Coronary artery (tissue), 2 donors: Measurements from ENCODE around the gene ELL.

Source experiments
- DNase-seq: peaks from one replicate; pipeline ENCODE4 v3.0.0-alpha.2; 2017; ENCODE audit warnings: low spot score
- H3K27ac ChIP-seq, 2 donors: fragments of 200-600 bp; sonication (generic); one replicate each; pipeline ENCODE4 v1.5.1; 2016 to 2019
- H3K4me3 ChIP-seq: fragments of 200-600 bp; sonication (generic); 2 replicates; pipeline ENCODE4 v1.5.1; 2016; ENCODE audit warnings: mild to moderate bottlenecking, moderate library complexity
- CTCF ChIP-seq: fragments of 200-600 bp; sonication (generic); IDR thresholded peaks from one replicate; pipeline ENCODE4 v1.5.1; 2019; ENCODE audit warnings: antibody characterized with exemption

Gene ELL

GRCh38 chr19:18437491-18438330 is 84.2 kb downstream of the ELL start, which contains the start of gene ISYNA1:
Gene ISYNA1, minus strand, starts transcription at chr19:18438133. Its CDS starts 154 bp downstream, at chr19:18437979.
- no peak for DNase-seq
- TF ChIP-seq CTCF, result no peak
- peak within 1 kb of the TSS; percentile 90 to 95 for H3K27ac ChIP-seq
- peak within 1 kb of the TSS; percentile 86 for H3K4me3 ChIP-seq

GRCh38 chr19:18436671-18437490 is 85.0 kb downstream of the ELL start:
- peak overlapping the region; percentile 90 to 95 for H3K27ac ChIP-seq
- H3K4me3 ChIP-seq, result peak overlapping the region; percentile 86
- peak; percentile 92 for DNase-seq
- TF ChIP-seq CTCF, result no peak

- no peak for DNase-seq
- Histone ChIP-seq H3K4me3 (peak overlapping the region; percentile 86), H3K27ac (peak overlapping the region in 1 of 2 donors; percentile 95)
- TF ChIP-seq CTCF, result no peak
Measured at GRCh38 chr19:18435842-18436670, 85.8 kb downstream of the ELL start.

- no peak for DNase-seq
- TF ChIP-seq CTCF, result no peak
- Histone ChIP-seq H3K4me3 (no peak overlapping the region), H3K27ac (no peak overlapping the region)
Measured at GRCh38 chr19:18435178-18435841, 86.6 kb downstream of the ELL start.

- no peak for DNase-seq
- TF ChIP-seq CTCF, result no peak
- Histone ChIP-seq H3K4me3 (peak overlapping the region; percentile 66), H3K27ac (peak overlapping the region; percentile 43 to 68)
Measured at GRCh38 chr19:18434411-18435175, 87.3 kb downstream of the ELL start.
